HG03520 (cell line): Measurements from ENCODE around the gene PLA2G2C.
"Not testable (repeated sequence)": the region's sequence is repeated elsewhere in the genome, so short reads cannot be mapped to it uniquely, and the experiment has no call there.

Experiments
- ATAC-seq: cut with Tn5 transposase; IDR thresholded peaks from one replicate; pipeline ENCODE4 v1.9.1; 2021; ENCODE audit warnings: mild to moderate bottlenecking, moderate library complexity; ENCODE audit not compliant: unreplicated experiment

The PLA2G2C gene

DNA sequence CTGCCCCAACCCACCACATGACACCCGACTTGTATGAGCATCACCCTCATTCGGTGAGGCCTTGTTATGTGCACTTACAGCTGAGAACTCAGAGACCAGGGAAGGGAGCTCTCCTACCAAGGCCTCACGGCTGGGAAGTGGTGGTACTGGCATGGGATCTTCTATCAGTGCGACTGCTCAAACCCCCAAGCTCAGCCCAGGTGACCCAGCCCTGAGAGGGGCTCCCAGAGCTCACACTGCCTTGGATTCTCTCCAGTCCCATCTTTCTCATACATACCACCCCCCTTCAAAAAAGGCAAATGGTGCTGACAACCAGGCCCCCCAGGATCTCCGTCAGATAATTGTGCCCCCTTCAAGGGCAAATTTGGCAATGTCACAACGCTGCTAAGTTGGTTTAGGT lies 48.0 kb downstream of the PLA2G2C start:
- ATAC-seq: no peak

DNA sequence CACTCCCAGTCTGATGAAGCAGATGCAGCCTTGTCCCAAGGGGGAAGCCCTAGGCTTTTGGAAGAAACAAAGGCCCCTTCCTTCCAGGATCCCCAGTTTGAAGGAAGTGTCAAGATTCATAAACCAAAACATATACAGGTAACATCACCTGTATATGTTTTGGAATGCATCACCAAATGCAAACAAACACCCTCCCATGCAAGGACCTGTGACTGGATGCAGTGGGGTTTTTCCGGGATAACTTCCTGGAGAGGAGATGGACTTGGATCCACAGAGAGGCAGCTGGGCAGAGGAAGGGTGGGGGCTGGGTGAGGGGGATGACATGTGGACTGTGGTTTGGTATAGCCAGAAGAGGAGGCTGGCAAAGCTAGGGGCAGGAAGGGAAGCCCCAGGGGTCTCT lies 48.7 kb downstream of the PLA2G2C start:
- ATAC-seq: no peak

DNA sequence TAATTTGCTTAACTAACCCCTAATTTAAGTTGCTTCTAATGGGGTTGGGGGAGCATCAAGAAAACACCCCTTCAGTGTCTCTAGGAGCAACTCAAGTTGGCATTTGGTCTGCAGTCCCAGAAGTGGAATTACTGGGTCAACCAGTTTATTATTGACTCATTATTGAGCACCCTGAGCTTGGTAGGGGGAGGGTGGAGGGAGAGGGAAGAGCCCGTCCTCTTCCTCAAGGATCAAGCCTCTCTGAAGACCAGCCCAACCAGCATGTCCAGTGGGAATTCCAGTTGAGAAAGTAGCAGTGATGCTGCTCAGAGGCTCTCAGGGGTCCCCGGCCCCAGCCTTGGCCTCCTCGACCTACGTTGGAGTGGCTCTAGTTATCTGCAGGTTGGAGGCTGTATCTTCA lies 49.3 kb downstream of the PLA2G2C start:
- ATAC-seq: no peak

DNA sequence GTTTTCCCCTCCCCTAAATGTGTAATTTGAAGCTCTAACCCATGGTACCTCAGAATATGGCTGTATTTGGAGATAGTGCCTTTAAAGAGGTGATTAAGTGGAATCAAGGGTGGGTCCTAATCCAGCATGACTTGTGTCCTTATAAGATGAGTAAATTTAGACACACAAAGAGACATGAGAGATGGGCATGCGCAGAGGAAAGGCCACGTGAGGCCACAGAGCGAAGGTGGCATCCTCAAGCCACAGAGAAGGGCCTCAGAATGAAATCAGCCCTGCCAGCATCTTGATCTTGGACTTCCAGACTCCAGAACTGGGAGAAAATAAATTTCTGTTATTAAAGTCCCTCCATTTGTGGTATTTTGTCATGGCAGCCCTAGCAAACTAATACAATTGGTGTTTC lies 50.1 kb downstream of the PLA2G2C start:
- no peak for ATAC-seq

DNA sequence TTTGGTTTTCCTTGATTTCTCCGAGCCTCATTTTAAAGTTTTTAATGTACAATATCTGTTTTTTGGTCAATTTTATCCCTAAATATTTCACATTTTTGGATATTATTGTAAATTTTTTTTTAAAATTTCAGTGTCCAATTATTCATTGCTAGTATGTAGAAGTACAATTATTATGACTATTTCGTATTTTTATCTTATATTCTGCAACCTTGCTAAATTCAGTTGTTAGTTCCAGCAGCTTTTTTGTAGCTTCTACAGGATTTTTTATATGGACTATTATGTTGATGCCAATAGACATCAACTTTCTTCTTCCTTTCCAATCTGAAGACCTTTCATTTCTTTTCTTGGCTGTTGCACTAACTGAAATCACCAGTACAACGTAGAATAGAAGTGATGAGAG lies 51.3 kb downstream of the PLA2G2C start:
- ATAC-seq: no peak

DNA sequence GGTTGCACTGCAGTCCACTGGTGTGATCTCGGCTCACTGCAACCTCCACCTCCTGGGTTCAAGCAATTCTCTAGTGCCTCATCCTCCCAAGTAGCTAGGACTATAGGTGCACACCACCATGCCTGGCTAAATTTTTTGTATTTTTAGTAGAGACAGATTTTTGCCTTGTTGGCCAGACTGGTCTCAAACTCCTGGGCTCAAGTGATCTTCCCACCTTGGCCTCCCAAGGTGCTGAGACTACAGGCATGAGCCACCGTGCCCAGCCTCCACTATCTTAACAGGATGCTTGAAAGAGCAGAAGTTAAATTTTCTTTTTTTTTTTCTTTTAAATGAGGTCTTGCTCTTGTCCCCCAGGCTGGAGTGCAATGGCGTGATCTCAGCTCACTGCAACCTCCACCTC lies 55.8 kb downstream of the PLA2G2C start:
- not testable (repeated sequence) for ATAC-seq

DNA sequence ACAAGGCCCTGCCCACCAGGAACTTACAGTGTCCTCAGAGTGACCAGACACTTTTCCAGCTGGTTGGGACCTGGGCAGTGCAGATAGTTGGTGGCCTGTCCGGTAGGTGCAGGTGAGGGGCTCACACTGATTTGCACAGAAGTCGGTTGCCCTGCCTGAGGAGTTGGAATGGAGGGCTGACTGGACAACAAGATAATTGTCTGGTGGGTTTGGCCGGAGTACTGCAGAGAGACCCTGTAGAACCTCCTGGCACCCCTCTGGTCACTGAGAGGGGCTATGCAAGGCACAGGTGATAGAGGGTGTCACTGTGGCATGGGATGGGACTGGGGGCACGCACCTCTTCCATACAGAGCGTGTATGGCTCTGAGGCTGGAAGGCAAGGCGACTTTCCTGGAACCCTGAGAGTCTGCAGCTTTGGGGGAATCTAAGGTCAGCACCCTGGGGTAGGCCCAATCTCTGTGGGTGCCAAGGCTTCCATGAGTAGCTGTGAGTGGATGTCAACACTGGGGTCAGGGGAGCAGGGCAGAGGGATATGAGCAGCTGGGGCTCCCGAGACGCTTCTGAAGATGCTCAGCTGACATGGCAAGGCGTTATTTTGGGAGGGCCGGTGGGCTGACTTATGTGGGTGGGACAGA lies 59.4 kb downstream of the PLA2G2C start:
- no peak for ATAC-seq

DNA sequence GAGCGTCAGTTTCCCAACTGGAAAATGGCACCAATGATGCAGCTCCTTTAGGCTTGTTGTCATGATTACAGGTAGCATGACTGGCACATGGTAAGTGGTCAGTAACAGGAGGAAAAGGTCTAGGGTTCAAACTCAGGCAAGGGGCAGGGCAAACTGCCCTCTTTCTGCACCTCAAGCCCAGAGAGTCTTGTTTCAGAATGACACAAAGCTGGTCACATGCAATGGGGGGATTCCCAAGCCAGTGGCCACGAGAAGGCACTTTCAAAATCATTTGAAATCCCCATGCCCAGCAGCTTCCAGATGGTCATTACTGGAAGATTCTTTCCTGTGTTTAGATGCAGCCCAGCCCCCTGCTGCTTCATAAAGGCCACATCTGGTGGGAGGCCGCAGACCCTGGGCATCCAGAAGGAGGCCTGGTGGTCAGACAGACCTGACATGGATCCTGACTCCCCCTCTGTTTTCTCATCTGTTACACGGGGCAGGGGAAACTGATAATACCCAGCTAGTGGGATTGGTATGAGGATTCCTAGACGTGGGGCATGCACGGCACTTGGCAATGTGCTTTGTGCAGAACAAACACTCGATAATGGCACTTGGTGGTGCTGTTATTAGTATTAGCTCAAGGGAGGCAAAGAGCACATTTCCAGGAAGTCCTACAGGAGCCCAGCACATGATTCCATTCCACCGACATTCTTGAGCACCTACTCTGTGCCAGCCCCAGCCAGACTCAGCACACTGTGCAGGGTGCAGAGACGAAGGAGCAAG lies 60.1 kb downstream of the PLA2G2C start:
- ATAC-seq: no peak

DNA sequence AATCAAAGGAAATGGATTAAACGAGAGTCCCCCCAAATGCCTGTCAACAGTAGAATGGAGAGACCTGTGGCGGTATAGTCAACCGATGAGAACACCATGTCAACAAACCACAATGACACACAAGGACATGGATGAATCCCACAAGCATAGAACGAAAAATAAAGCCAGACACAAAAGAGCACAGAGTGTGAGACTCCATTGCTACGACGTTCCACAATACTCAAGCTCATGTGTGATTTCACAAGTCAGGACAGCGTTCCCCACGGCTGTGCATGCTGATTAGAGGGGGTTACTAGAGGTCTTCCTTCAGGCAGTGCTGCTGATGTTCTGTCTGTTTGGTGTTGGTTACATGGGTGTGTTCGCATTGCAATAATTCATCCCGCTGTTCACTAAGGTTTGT lies 61.2 kb downstream of the PLA2G2C start:
- no peak for ATAC-seq

DNA sequence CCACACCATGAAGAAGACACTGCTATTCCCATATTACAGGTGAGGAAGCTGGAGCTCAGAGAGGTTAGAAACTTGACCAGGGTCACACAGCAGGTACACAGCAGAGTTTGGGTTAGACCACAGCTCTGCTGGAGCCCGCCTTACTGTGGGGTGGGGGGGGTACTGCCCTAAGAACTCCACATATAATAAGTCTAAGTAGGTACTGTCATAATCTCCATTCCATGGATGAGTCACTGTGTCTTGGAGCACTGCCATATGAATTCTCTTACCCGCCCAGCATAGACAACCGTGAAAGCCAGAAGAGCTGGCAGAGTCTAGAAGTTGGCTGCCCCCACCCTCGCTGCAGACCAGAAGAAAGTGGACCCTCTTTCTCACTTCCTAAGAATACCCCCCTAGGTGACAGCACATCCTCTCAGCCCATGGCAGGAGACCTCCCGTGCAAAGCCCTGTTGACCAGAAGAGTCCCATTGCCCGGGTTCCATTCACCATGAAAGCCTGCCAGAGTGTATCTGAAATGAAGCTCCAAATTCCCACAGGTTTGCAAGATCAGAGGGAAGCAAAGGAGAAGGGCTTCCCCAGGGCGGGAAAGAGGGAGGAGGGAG lies 61.8 kb downstream of the PLA2G2C start:
- no peak for ATAC-seq

DNA sequence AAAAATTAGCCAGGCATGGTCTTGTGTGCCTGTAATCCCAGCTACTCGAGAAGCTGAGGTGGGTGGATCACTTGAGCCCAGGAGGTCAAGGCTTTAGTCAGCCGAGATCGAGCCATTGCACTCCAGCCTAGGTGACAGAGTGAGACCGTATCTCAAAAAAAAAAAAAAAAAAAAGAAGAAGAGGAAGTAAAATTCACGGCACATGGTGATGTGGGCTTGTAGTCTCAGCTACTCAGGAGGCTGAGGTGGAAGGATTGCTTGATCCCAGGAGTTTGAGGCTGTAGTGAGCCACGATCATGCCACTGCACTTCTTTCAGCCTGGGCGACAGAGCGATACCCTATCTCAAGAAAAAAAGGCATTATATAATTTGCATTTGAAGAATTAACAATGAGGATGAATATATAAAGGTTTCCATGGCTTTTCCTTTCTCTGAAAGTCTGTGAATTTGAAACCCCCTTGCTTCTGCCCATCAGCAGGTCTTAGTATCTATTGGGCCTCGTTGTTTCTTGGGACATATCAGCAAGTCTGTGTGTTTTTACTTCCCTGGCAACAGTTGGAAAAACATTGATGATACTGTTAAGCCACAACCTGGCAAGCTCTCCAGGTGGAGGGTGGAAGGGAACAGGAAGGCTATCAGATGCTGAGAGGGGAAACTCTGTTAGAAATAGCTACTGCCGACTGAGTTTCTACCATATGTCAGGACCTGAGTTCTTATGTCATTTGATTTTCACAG lies 62.4 kb downstream of the PLA2G2C start:
- ATAC-seq: no peak

DNA sequence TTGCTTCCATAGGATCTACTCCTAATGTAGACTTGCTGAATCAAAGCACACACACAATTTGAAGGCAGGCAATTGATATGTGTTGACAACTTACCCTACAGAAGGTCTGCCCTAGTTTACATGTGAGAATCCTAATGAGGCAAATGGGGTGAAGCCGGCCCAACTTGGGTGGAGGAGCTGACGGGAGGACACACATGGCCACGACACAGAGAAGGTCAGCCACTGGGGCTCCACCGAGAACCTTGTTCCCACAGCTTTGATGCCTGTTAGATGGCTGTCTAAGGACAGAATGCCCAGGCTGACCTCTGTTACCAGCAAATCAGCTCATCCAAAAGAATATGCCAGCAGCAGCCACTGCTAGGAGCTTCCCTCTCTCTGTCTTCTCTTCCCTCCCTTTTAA lies 65.5 kb downstream of the PLA2G2C start:
- no peak for ATAC-seq

DNA sequence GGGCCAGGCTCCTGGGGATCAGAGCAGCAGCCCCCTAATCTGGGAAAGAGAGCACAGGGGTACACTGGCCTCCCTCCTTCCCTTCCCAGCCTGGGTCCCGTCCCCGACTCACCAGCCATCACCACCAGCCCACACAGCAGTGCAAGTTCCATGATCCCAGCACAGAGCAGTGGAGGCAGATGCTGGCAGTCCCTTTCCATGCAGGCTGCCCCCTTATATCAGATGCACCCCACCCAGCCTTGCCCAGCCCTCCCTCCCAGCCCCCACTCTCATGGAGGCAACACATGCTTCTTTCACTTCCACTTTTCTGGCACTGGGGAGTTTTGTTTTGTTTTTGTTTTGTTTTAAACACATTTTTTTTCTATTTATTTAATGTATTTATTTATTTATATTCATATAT lies 67.0 kb downstream of the PLA2G2C start, which contains the start of gene PLA2G2D:
Gene PLA2G2D (minus strand): TSS at position 190 of the 400 bp plus-strand sequence. CDS start 38 bp downstream, at position 152.
- ATAC-seq: no peak

DNA sequence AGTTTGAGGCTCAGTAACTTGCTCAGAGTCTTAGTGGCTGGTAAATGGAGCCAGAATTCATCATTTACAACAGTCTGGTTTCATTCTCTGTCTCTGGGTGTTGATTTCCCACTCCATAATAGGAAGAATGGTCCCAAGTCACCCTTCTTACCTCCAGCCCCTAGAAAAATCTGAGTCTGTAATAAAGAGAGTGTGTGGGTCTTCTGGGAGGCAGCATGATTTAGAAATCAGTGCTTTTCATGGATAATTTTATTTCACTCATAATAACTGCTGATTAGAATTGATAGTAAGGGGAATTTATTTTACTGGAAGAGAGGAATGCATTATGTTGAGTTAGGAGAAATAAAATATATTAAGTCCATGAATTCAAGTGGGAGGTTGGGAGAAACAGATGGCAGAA lies 69.1 kb downstream of the PLA2G2C start:
- ATAC-seq: no peak

DNA sequence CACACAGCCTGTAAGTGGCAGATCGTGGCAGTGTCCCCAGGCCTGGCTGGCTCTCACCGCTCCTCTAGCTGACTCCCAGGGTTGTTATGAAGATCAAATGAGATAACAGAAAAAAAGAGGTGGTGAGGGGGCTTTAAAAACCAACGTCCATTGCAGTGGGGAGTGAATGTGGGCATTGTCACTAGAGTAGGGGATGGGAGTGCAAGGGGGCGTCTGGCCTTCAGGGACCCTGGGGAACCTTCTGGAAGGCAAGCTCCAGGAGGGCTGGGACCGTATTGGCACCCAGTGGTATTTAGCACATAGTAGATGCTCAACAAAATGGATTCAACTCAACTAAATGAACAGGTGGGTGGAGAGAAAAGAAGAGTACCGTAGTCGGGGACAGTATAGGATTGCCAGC lies 70.4 kb downstream of the PLA2G2C start:
- no peak for ATAC-seq

DNA sequence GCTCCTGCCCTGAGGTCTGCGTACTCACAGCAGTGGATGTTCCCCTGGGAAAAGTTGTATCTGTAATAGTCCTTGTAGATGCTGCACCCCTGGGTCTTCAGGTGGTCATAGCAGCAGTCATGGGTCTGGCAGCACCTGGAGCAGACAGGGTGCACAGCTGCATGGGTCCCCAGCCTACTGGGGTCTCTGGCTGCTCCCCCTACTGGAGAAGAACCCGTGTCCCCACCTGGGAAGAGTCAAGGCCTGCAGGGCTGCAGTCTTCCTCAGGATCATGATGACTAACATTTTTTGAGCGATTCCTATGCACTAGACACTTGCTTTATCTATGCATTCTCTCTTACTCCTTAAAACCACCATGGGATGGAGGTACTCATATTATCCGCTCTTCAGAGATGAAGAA lies 70.8 kb downstream of the PLA2G2C start:
- no peak for ATAC-seq

DNA sequence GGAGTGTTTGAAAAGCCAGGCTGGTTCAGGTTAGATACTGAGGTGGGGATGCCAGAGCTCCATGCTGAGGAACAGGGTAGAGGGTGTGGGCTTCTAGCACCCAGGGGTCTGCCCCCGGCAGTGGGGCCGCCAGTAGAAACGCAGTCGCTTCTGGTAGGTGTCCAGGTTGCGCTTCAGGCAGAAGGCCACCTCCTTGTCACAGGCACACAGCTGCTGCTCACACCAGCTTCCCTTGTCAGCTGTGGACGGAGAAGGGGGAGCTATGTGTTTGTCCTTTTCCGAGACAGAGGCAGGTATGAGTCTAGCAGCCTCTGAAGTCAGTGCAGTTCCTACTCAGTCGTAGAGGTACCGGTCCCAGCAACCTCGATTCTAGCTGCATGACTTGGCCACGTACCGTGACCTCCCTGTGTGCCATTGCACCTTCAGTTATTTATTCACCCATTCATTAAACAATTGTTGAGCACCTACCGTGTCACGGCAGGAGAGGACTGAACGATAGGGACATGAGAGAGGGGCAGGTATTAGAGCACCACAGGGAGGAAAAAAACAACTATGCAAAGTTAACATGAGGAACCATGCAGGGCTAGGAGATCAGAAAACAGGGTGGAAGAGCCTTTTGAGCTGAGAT lies 72.2 kb downstream of the PLA2G2C start:
- ATAC-seq: no peak
